ENCODE measurements around the gene HOXC9.

GRCh38 chr12:53984901-53985691, 14.9 kb upstream of the HOXC9 start, which contains the start of gene HOXC10:
- TF ChIP-seq CTCF (IDR thresholded peaks at IDR 0.05): no peak
- TF ChIP-seq POLR2A (IDR thresholded peaks at IDR 0.05): no peak
